SK-N-MC (cell line): ENCODE results near the gene ZNF33B.

Source experiments
- EZH2 ChIP-seq: fragments of 200-600 bp; sonication (generic); IDR thresholded peaks from one replicate; pipeline ENCODE4 v1.6.1; 2017; ENCODE audit warnings: antibody characterized with exemption
- POLR2AphosphoS5 ChIP-seq: IDR thresholded peaks from 2 replicates; pipeline ENCODE4 v1.6.1; 2012; ENCODE audit warnings: mild to moderate bottlenecking, low read depth, low read length, borderline replicate concordance

- TF ChIP-seq EZH2: no peak
- TF ChIP-seq POLR2AphosphoS5: no peak
Observed at GRCh38 chr10:42645103-42645502, 6.7 kb upstream of the ZNF33B start.
